ENCODE results near the gene CMSS1.

The CMSS1 gene

GRCh38 chr3:99867594-99868310, 50.1 kb downstream of the CMSS1 start:
- no peak overlapping the region for H3K27ac ChIP-seq
- no peak for TF ChIP-seq CTCF (conservative IDR thresholded peaks at IDR 0.05)

- no peak for TF ChIP-seq CTCF (conservative IDR thresholded peaks at IDR 0.05)
- H3K27ac ChIP-seq, result no peak overlapping the region
Observed at GRCh38 chr3:99868311-99868646, 50.6 kb downstream of the CMSS1 start.

GRCh38 chr3:99869621-99870020, 52.0 kb downstream of the CMSS1 start:
- no peak for TF ChIP-seq CTCF (conservative IDR thresholded peaks at IDR 0.05)
- no peak overlapping the region for H3K27ac ChIP-seq

GRCh38 chr3:99870712-99871111, 53.0 kb downstream of the CMSS1 start:
- no peak for TF ChIP-seq CTCF (conservative IDR thresholded peaks at IDR 0.05)

GRCh38 chr3:99871231-99872045, 53.8 kb downstream of the CMSS1 start:
- peak overlapping the region; percentile 41; the same call in 1 of the 2 replicates for H3K27ac ChIP-seq
- TF ChIP-seq CTCF (conservative IDR thresholded peaks at IDR 0.05), result no peak

More at GRCh38 chr3:99870712-99871111, 53.0 kb downstream of the CMSS1 start:
- peak overlapping the region; percentile 41; the same call in 1 of the 2 replicates for H3K27ac ChIP-seq

- no peak overlapping the region for H3K27ac ChIP-seq
- no peak for TF ChIP-seq CTCF (conservative IDR thresholded peaks at IDR 0.05)
Observed at GRCh38 chr3:99872923-99873254, 55.2 kb downstream of the CMSS1 start.

GRCh38 chr3:99873269-99874102, 55.8 kb downstream of the CMSS1 start:
- no peak overlapping the region for H3K27ac ChIP-seq
- TF ChIP-seq CTCF (conservative IDR thresholded peaks at IDR 0.05), result no peak
